Activated naive CD4-positive, alpha-beta T cell treated with anti-CD3 and anti-CD28 coated beads for 36 hours (primary cell): ENCODE measurements around the gene RTRAF. TPM values are rescaled to one million over a fixed set of nuclear protein-coding genes. Genes with fewer than 3 reads are reported as not detected.

Experiments used
- CTCF ChIA-PET: fragments of 350-600 bp; sonication (Branson Sonifier 250); formaldehyde crosslinking; loops from one replicate; lab custom pipeline; 2021; ENCODE audit warnings: antibody characterized with exemption; lab: Charles Lee
- DNase-seq: peaks from one replicate; pipeline ENCODE4 v3.0.0-alpha.2; 2020
- H3K27ac Mint-ChIP-seq: one replicate; pipeline ENCODE4 v1.8.0; 2021; ENCODE audit warnings: mild to moderate bottlenecking, mixed read lengths
- H3K27me3 Mint-ChIP-seq: one replicate; pipeline ENCODE4 v1.8.0; 2021; ENCODE audit warnings: low read depth, mixed read lengths
- H3K36me3 Mint-ChIP-seq: one replicate; pipeline ENCODE4 v1.8.0; 2021; ENCODE audit warnings: low read depth, mixed read lengths
- H3K4me1 Mint-ChIP-seq: one replicate; pipeline ENCODE4 v1.8.0; 2021; ENCODE audit warnings: low read depth, mixed read lengths
- H3K4me3 Mint-ChIP-seq: one replicate; pipeline ENCODE4 v1.8.0; 2021; ENCODE audit warnings: mild to moderate bottlenecking, moderate library complexity, mixed read lengths
- H3K9me3 Mint-ChIP-seq: one replicate; pipeline ENCODE4 v1.8.0; 2021; ENCODE audit warnings: mixed read lengths
- intact Hi-C: fragments of 100-400 bp; cut with micrococcal nuclease; formaldehyde crosslinking; loops from one replicate; pipeline ENCODE4 v1.15.1; 2023
- total RNA-seq, 2 experiments: library from RNA; stranded (reverse); gene quantifications; one replicate each; pipeline ENCODE4 v1.2.3, GENCODE V29; 2021

The RTRAF gene
- total RNA-seq, 2 experiments from 2014 or later, result 255 to 275 TPM

- CTCF ChIA-PET, result interaction anchor here (1.0 to 3.2 kb wide), 7 partner anchors 12 to 86 kb away, joined by 3 to 13 read pairs (median 4); no protein-coding TSS in a partner anchor
- intact Hi-C loops, result no loop called here
- Mint-ChIP-seq H3K36me3 (no peaks in the 10 kb centered on the region), H3K9me3 (no peaks in the 10 kb centered on the region), H3K4me1 (peaks cover 19% of the 10 kb centered on the region), H3K4me3 (no peak overlapping the region), H3K27me3 (no peaks in the 10 kb centered on the region), H3K27ac (peak overlapping the region; percentile 46)
- DNase-seq, result peak; percentile 15
Observed at GRCh38 chr14:52044791-52045522, 55.6 kb downstream of the RTRAF start.

GRCh38 chr14:52046376-52046917, 57.1 kb downstream of the RTRAF start:
- no peak for DNase-seq
- intact Hi-C loops, result no loop called here
- CTCF ChIA-PET, result interaction anchor here (0.6 to 1.2 kb wide), 5 partner anchors 13 to 341 kb away, joined by 3 to 5 read pairs (median 3); no protein-coding TSS in a partner anchor
- Mint-ChIP-seq H3K9me3 (no peaks in the 10 kb centered on the region), H3K4me1 (peaks cover 19% of the 10 kb centered on the region), H3K36me3 (no peaks in the 10 kb centered on the region), H3K27me3 (no peaks in the 10 kb centered on the region), H3K4me3 (no peak overlapping the region), H3K27ac (no peak overlapping the region)

- H3K27me3 Mint-ChIP-seq, result no peaks in the 10 kb centered on the region
- H3K4me3 Mint-ChIP-seq, result no peak overlapping the region
- H3K36me3 Mint-ChIP-seq, result no peaks in the 10 kb centered on the region
- CTCF ChIA-PET, result interaction anchor here (1.1 kb wide), 1 partner anchor 224 kb away, joined by 3 read pairs; no protein-coding TSS in a partner anchor
- no peaks in the 10 kb centered on the region for H3K9me3 Mint-ChIP-seq
- H3K4me1 Mint-ChIP-seq, result peaks cover 19% of the 10 kb centered on the region
- intact Hi-C loops, result no loop called here
- no peak overlapping the region for H3K27ac Mint-ChIP-seq
- no peak for DNase-seq
Observed at GRCh38 chr14:52048116-52048515, 58.8 kb downstream of the RTRAF start.

GRCh38 chr14:52048641-52049204, 59.4 kb downstream of the RTRAF start:
- intact Hi-C loops, result no loop called here
- H3K4me3 Mint-ChIP-seq, result no peak overlapping the region

GRCh38 chr14:52049271-52049670, 59.9 kb downstream of the RTRAF start:
- H3K36me3 Mint-ChIP-seq, result no peaks in the 10 kb centered on the region
- intact Hi-C loops, result no loop called here
- no peak for DNase-seq
- CTCF ChIA-PET, result no interaction called here
- no peak overlapping the region for H3K27ac Mint-ChIP-seq
- H3K4me1 Mint-ChIP-seq, result peaks cover 16% of the 10 kb centered on the region
- no peaks in the 10 kb centered on the region for H3K27me3 Mint-ChIP-seq
- no peaks in the 10 kb centered on the region for H3K9me3 Mint-ChIP-seq
- no peak overlapping the region for H3K4me3 Mint-ChIP-seq

More at GRCh38 chr14:52048641-52049204, 59.4 kb downstream of the RTRAF start:
- Mint-ChIP-seq H3K4me1 (peaks cover 18% of the 10 kb centered on the region), H3K27me3 (no peaks in the 10 kb centered on the region), H3K9me3 (no peaks in the 10 kb centered on the region), H3K27ac (no peak overlapping the region), H3K36me3 (no peaks in the 10 kb centered on the region)
- no peak for DNase-seq
- CTCF ChIA-PET, result interaction anchor here (1.1 kb wide), 1 partner anchor 224 kb away, joined by 3 read pairs; no protein-coding TSS in a partner anchor

GRCh38 chr14:52049721-52050588, 60.6 kb downstream of the RTRAF start:
- no peak overlapping the region for H3K27ac Mint-ChIP-seq
- H3K36me3 Mint-ChIP-seq, result no peaks in the 10 kb centered on the region
- intact Hi-C loops, result no loop called here
- no peak overlapping the region for H3K4me3 Mint-ChIP-seq
- H3K27me3 Mint-ChIP-seq, result peaks cover 3% of the 10 kb centered on the region
- CTCF ChIA-PET, result no interaction called here
- H3K4me1 Mint-ChIP-seq, result peaks cover 12% of the 10 kb centered on the region
- no peaks in the 10 kb centered on the region for H3K9me3 Mint-ChIP-seq
- DNase-seq, result no peak

- H3K4me3 Mint-ChIP-seq, result no peak overlapping the region
- peaks cover 10% of the 10 kb centered on the region for H3K27me3 Mint-ChIP-seq
- intact Hi-C loops, result no loop called here
- peaks cover 2% of the 10 kb centered on the region for H3K4me1 Mint-ChIP-seq
- no peak for DNase-seq
- CTCF ChIA-PET, result interaction anchor here (0.5 to 1.1 kb wide), 2 partner anchors 17 to 698 kb away, joined by 3 to 4 read pairs; no protein-coding TSS in a partner anchor
- no peaks in the 10 kb centered on the region for H3K9me3 Mint-ChIP-seq
- no peaks in the 10 kb centered on the region for H3K36me3 Mint-ChIP-seq
- H3K27ac Mint-ChIP-seq, result no peak overlapping the region
Observed at GRCh38 chr14:52051251-52051650, 61.9 kb downstream of the RTRAF start.

GRCh38 chr14:52051871-52052270, 62.5 kb downstream of the RTRAF start:
- Mint-ChIP-seq H3K36me3 (no peaks in the 10 kb centered on the region), H3K4me3 (no peak overlapping the region), H3K27ac (no peak overlapping the region), H3K4me1 (no peaks in the 10 kb centered on the region), H3K27me3 (peaks cover 10% of the 10 kb centered on the region), H3K9me3 (no peaks in the 10 kb centered on the region)
- intact Hi-C loops, result no loop called here
- CTCF ChIA-PET, result interaction anchor here (0.5 kb wide), 1 partner anchor 699 kb away, joined by 4 read pairs; no protein-coding TSS in a partner anchor
- no peak for DNase-seq

GRCh38 chr14:52052288-52052943, 63.1 kb downstream of the RTRAF start:
- H3K27me3 Mint-ChIP-seq, result peaks cover 10% of the 10 kb centered on the region
- H3K36me3 Mint-ChIP-seq, result no peaks in the 10 kb centered on the region
- no peaks in the 10 kb centered on the region for H3K4me1 Mint-ChIP-seq
- H3K4me3 Mint-ChIP-seq, result no peak overlapping the region
- no peaks in the 10 kb centered on the region for H3K9me3 Mint-ChIP-seq
- H3K27ac Mint-ChIP-seq, result no peak overlapping the region
- no peak for DNase-seq
- intact Hi-C loops, result no loop called here
- CTCF ChIA-PET, result no interaction called here

- Mint-ChIP-seq H3K27ac (no peak overlapping the region), H3K9me3 (no peaks in the 10 kb centered on the region), H3K36me3 (no peaks in the 10 kb centered on the region), H3K4me3 (no peak overlapping the region), H3K4me1 (no peaks in the 10 kb centered on the region), H3K27me3 (peaks cover 10% of the 10 kb centered on the region)
- intact Hi-C loops, result no loop called here
- CTCF ChIA-PET, result interaction anchor here (0.5 kb wide), 1 partner anchor 243 kb away, joined by 3 read pairs; no protein-coding TSS in a partner anchor
- DNase-seq, result no peak
Observed at GRCh38 chr14:52053044-52053443, 63.7 kb downstream of the RTRAF start.

GRCh38 chr14:52054678-52055077, 65.3 kb downstream of the RTRAF start:
- Mint-ChIP-seq H3K36me3 (no peaks in the 10 kb centered on the region), H3K9me3 (no peaks in the 10 kb centered on the region), H3K4me3 (no peak overlapping the region), H3K27me3 (peaks cover 10% of the 10 kb centered on the region), H3K27ac (no peak overlapping the region), H3K4me1 (no peaks in the 10 kb centered on the region)
- CTCF ChIA-PET, result no interaction called here
- intact Hi-C loops, result no loop called here
- no peak for DNase-seq
